Right lobe of liver (tissue), 6 donors: ENCODE results near the gene TOMM6. TPM values are rescaled to one million over a fixed set of nuclear protein-coding genes. Genes with fewer than 3 reads are reported as not detected.

Experiments
- ATAC-seq, 4 donors: fragments of 200-7000 bp; cut with Tn5 transposase; one replicate each; pipeline ENCODE4 v1.9.1; 2020; ENCODE audit warnings: mild to moderate bottlenecking in 4 of 4, moderate library complexity in 4 of 4
- DNase-seq, 3 donors: peaks; one replicate each; pipeline ENCODE4 v3.0.0-alpha.2; 2020
- H3K27ac ChIP-seq, 3 donors: fragments of 200-600 bp; one replicate each; pipeline ENCODE4 v1.8.0; 2022
- H3K27me3 ChIP-seq, 2 donors: fragments of 200-600 bp; one replicate each; pipeline ENCODE4 v1.8.0; 2022
- H3K36me3 ChIP-seq, 4 donors: fragments of 200-600 bp; sonication (generic) in 1 of 4; one replicate each; pipeline versions ENCODE4 v1.5.1 to v1.8.0; 2017 to 2022; ENCODE audit warnings: control low read depth in 1 of 4
- H3K4me1 ChIP-seq, 4 donors: fragments of 200-600 bp; sonication (generic) in 1 of 4; one replicate each; pipeline versions ENCODE4 v1.5.1 to v1.8.0; 2017 to 2022; ENCODE audit warnings: control low read depth in 1 of 4
- H3K4me3 ChIP-seq, 3 donors: fragments of 200-600 bp; one replicate each; pipeline ENCODE4 v1.8.0; 2022
- H3K9me3 ChIP-seq, 4 donors: fragments of 200-600 bp; sonication (generic) in 1 of 4; one replicate each; pipeline versions ENCODE4 v1.5.1 to v1.8.0; 2017 to 2022; ENCODE audit warnings: control low read depth in 1 of 4
- CTCF ChIP-seq, 4 donors: fragments of 200-600 bp in 3 of 4; fragments of 450-650 bp in 1 of 4; IDR thresholded peaks; one replicate each; pipeline versions ENCODE4 v1.5.1 to v1.8.0; 2016 to 2022; ENCODE audit warnings: antibody characterized with exemption in 4 of 4, mild to moderate bottlenecking in 2 of 4
- POLR2A ChIP-seq: fragments of 450-650 bp; IDR thresholded peaks from one replicate; pipeline ENCODE4 v1.6.1; 2017; ENCODE audit warnings: antibody characterized with exemption, mild to moderate bottlenecking
- WGBS: methylation state at CpG from one replicate; pipeline ENCODE4 v1.1.6; 2018; ENCODE audit warnings: low coverage, low lambda C conversion rate; ENCODE audit not compliant: insufficient coverage; ENCODE audit errors: missing lambda C conversion rate; 5-methylcytosine and 5-hydroxymethylcytosine counted together
- intact Hi-C, 2 donors: fragments of 100-400 bp; cut with DNase I; formaldehyde crosslinking; loops; one replicate each; pipeline versions ENCODE4 v1.11.2 to v1.14.1; 2022
- total RNA-seq, 6 experiments: library from RNA; depleted of rRNA in 2 of 6; stranded (reverse); fragments of >200 nt in 2 of 6; fragmentation: NEBNext Ultra II Directional in 3 of 6; extraction: Animal tissue kit (Norgen Biotek cat#: 25700) in 3 of 6; gene quantifications; one replicate each; pipeline versions ENCODE4 v1.1.0 to v1.2.4, GENCODE V29; 2016 to 2023
- donor health status: DM: no; HTN: yes; CAD: no.
- donor health status: DM: no; HTN: no; CAD: no.
- donor health status: DM: no; HTN: no; CAD: no.
- donor health status: DM: no; HTN: yes; CAD: no.
- donor health status: DM: no; HTN: yes; CAD: no.

TOMM6 gene
- total RNA-seq, 6 experiments from 2014 or later = 61.8 to 104 (median 75.6) TPM

GRCh38 chr6:41748102-41748477 is 39.4 kb upstream of the TOMM6 start:
- no peak overlapping the region for H3K27ac ChIP-seq
- no peaks in the 10 kb centered on the region for H3K36me3 ChIP-seq
- H3K4me3 ChIP-seq = no peak overlapping the region
- intact Hi-C loops = no loop called here
- WGBS = 100% methylated on average over 1 of the region's 6 CpGs
- no peaks in the 10 kb centered on the region for H3K9me3 ChIP-seq
- ATAC-seq (no peak), DNase-seq (no peak)
- no peaks in the 10 kb centered on the region for H3K4me1 ChIP-seq
- TF ChIP-seq CTCF (IDR thresholded peaks at IDR 0.05) = no peak
- H3K27me3 ChIP-seq = no peaks in the 10 kb centered on the region

GRCh38 chr6:41748542-41748941 is 39.0 kb upstream of the TOMM6 start:
- WGBS = 33% methylated on average over 3 of the region's 3 CpGs
- no peak overlapping the region for H3K27ac ChIP-seq
- intact Hi-C loops = no loop called here
- H3K36me3 ChIP-seq = no peaks in the 10 kb centered on the region
- DNase-seq = no peak
- H3K27me3 ChIP-seq = no peaks in the 10 kb centered on the region
- H3K9me3 ChIP-seq = no peaks in the 10 kb centered on the region
- no peak overlapping the region for H3K4me3 ChIP-seq
- no peak for ATAC-seq
- TF ChIP-seq POLR2A (no peak), CTCF (IDR thresholded peaks at IDR 0.05) (no peak)
- H3K4me1 ChIP-seq = no peaks in the 10 kb centered on the region

GRCh38 chr6:41750374-41750773 is 37.1 kb upstream of the TOMM6 start:
- DNase-seq (no peak), ATAC-seq (no peak)
- Histone ChIP-seq H3K4me1 (no peaks in the 10 kb centered on the region), H3K36me3 (no peaks in the 10 kb centered on the region), H3K27me3 (no peaks in the 10 kb centered on the region), H3K27ac (no peak overlapping the region), H3K9me3 (no peaks in the 10 kb centered on the region), H3K4me3 (no peak overlapping the region)
- intact Hi-C loops = no loop called here
- WGBS = 95% methylated on average over 3 of the region's 3 CpGs
- TF ChIP-seq CTCF (IDR thresholded peaks at IDR 0.05) (no peak), POLR2A (no peak)

GRCh38 chr6:41755895-41756294 is 31.6 kb upstream of the TOMM6 start:
- intact Hi-C loops = no loop called here
- H3K4me3 ChIP-seq = no peak overlapping the region
- H3K36me3 ChIP-seq = no peaks in the 10 kb centered on the region
- TF ChIP-seq CTCF (IDR thresholded peaks at IDR 0.05) (no peak), POLR2A (no peak)
- no peaks in the 10 kb centered on the region for H3K27me3 ChIP-seq
- H3K9me3 ChIP-seq = no peaks in the 10 kb centered on the region
- DNase-seq (no peak), ATAC-seq (no peak)
- WGBS = 59% methylated on average over 3 of the region's 4 CpGs
- no peak overlapping the region for H3K27ac ChIP-seq
- H3K4me1 ChIP-seq = no peaks in the 10 kb centered on the region

GRCh38 chr6:41756354-41756753 is 31.1 kb upstream of the TOMM6 start:
- ATAC-seq (peak in 1 of 4 donors; percentile 15), DNase-seq (no peak)
- no CpG with 5 or more reads among the region's 13 CpGs for WGBS
- no peak for TF ChIP-seq POLR2A
- TF ChIP-seq CTCF (IDR thresholded peaks at IDR 0.05) = no peak
- Histone ChIP-seq H3K27ac (no peak overlapping the region), H3K36me3 (no peaks in the 10 kb centered on the region), H3K4me1 (no peaks in the 10 kb centered on the region), H3K27me3 (no peaks in the 10 kb centered on the region), H3K9me3 (no peaks in the 10 kb centered on the region), H3K4me3 (no peak overlapping the region)
- intact Hi-C loops = no loop called here
